Peyer's patch (tissue), 4 donors: ENCODE data around the gene USP50.

Source experiments
- CTCF ChIP-seq, 6 experiments: fragments of 450-650 bp in 4 of 6; fragments of 200-600 bp in 2 of 6; sonication (generic) in 1 of 6; IDR thresholded peaks; one replicate each; pipeline ENCODE4 v1.5.1; 2017 to 2019; ENCODE audit warnings: antibody characterized with exemption in 6 of 6, mild to moderate bottlenecking in 3 of 6, moderate library complexity in 1 of 6
- POLR2A ChIP-seq, 2 donors: fragments of 450-650 bp; IDR thresholded peaks; one replicate each; pipeline ENCODE4 v1.5.1; 2017; ENCODE audit warnings: antibody characterized with exemption in 2 of 2, mild to moderate bottlenecking in 2 of 2, moderate library complexity in 2 of 2

- TF ChIP-seq CTCF (IDR thresholded peaks at IDR 0.05), result no peak
- no peak for TF ChIP-seq POLR2A (IDR thresholded peaks at IDR 0.05)
Observed at GRCh38 chr15:50544368-50544767, 2.1 kb downstream of the USP50 start.
